Hepatocyte (in vitro differentiated cells): Measurements from ENCODE around the gene ATF3. TPM values are rescaled to one million over a fixed set of nuclear protein-coding genes. Genes with fewer than 3 reads are reported as not detected.

ENCODE experiments used
- DNase-seq: peaks from one replicate; pipeline ENCODE4 v3.0.0-alpha.2; 2016; ENCODE audit warnings: low spot score
- H2AFZ ChIP-seq: fragments of 200-600 bp; sonication (generic); 2 replicates; pipeline ENCODE4 v1.6.0; 2016; ENCODE audit warnings: antibody characterized with exemption, mild to moderate bottlenecking
- H3K27ac ChIP-seq: fragments of 200-600 bp; sonication (generic); 2 replicates; pipeline ENCODE4 v1.5.1; 2016; ENCODE audit warnings: mild to moderate bottlenecking
- H3K27me3 ChIP-seq: fragments of 200-600 bp; sonication (generic); 2 replicates; pipeline ENCODE4 v1.6.1; 2016
- H3K36me3 ChIP-seq: fragments of 200-600 bp; sonication (generic); replicated peaks from 2 replicates; pipeline ENCODE4 v1.5.1; 2016; ENCODE audit warnings: low read depth; ENCODE audit not compliant: insufficient read depth
- H3K4me1 ChIP-seq: fragments of 200-600 bp; sonication (generic); 2 replicates; pipeline ENCODE4 v1.5.1; 2016; ENCODE audit warnings: mild to moderate bottlenecking, moderate library complexity; ENCODE audit not compliant: insufficient read depth
- H3K4me2 ChIP-seq: fragments of 200-600 bp; sonication (generic); 2 replicates; pipeline ENCODE4 v1.6.0; 2016
- H3K4me3 ChIP-seq: fragments of 200-600 bp; sonication (generic); 2 replicates; pipeline ENCODE4 v1.5.1; 2016; ENCODE audit warnings: mild to moderate bottlenecking
- H3K79me2 ChIP-seq: fragments of 200-600 bp; sonication (generic); 2 replicates; pipeline ENCODE4 v1.6.0; 2017; ENCODE audit warnings: mild to moderate bottlenecking
- H3K9me2 ChIP-seq: fragments of 200-600 bp; sonication (generic); replicated peaks from 2 replicates; pipeline ENCODE4 v1.6.0; 2017; ENCODE audit warnings: mild to moderate bottlenecking; ENCODE audit not compliant: insufficient read depth
- H3K9me3 ChIP-seq: fragments of 200-600 bp; sonication (generic); 2 replicates; pipeline ENCODE4 v1.5.1; 2016; ENCODE audit warnings: low read depth, mild to moderate bottlenecking
- H4K20me1 ChIP-seq: fragments of 200-600 bp; sonication (generic); 2 replicates; pipeline ENCODE4 v1.6.0; 2016; ENCODE audit warnings: mild to moderate bottlenecking; ENCODE audit not compliant: insufficient read depth, poor library complexity, severe bottlenecking
- EZH2 ChIP-seq: fragments of 200-600 bp; sonication (generic); IDR thresholded peaks from 2 replicates; pipeline ENCODE4 v1.6.1; 2016; ENCODE audit warnings: antibody characterized with exemption, mild to moderate bottlenecking, borderline replicate concordance
- EZH2phosphoT487 ChIP-seq: fragments of 200-600 bp; sonication (generic); IDR thresholded peaks from one replicate; pipeline ENCODE4 v1.6.1; 2018; ENCODE audit warnings: antibody characterized with exemption, mild to moderate bottlenecking, low read depth, moderate library complexity; ENCODE audit not compliant: unreplicated experiment, severe bottlenecking
- WGBS: methylation state at CpG from one replicate; pipeline ENCODE4 v1.1.6; 2016; ENCODE audit warnings: low lambda C conversion rate; ENCODE audit errors: missing lambda C conversion rate; 5-methylcytosine and 5-hydroxymethylcytosine counted together
- polyA plus RNA-seq: library from polyadenylated mRNA; unstranded; fragments of >200 nt; fragmentation: Nextera tagmentation; extraction: Ambion mirVana; gene quantifications from 2 replicates; pipeline ENCODE4 v1.2.1, GENCODE V29; 2016
- total RNA-seq: library from RNA; depleted of rRNA; stranded (reverse); fragments of >200 nt; gene quantifications from 2 replicates; pipeline ENCODE4 v1.2.3, GENCODE V29; 2014
- TF ChIP-seq, protein P1 (sequence below): fragments of 200-600 bp; sonication (generic); IDR thresholded peaks from 2 replicates; pipeline ENCODE4 v1.5.1; 2016; ENCODE audit warnings: antibody characterized with exemption, mild to moderate bottlenecking; ENCODE audit not compliant: poor library complexity

ATF3 gene
- total and polyA plus RNA-seq, 2 experiments from 2014 or later, result 128 to 129 TPM

DNA sequence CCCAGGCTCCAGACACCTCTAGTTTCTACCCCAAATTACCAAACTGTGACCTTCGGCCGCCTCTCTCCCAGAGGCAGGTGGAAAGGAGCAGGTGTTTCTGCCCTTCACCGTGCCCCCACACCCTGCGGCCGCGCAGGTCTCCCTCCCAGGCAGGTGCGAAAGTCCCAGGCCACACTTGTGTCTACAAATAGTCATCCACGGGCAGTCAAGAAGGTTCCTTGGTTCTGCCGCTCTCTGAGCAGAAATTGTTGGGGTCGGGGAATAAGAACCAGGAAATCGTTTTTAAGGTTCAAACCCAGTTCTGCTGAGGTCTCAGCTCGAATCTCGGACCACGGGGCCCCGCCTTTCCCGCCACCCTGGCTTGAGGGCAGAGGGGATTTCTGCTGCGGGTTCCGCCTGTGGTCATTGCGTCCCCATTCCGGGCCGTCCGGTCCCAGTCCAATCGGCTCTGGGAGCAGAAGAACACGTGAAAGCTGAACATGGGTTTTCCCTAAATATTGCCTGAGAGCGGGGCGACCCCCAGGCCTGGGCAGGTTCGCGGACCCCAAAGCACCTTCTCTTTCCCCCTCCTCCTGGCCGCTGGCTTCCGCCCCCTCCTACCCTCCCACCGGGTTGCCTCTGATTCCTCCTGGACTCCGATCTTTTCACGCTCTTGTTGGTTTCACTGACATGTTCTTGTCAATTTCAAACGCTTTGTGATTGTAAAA lies 1.2 kb upstream of the ATF3 start:
- H3K27me3 ChIP-seq, result peaks cover 4% of the 10 kb centered on the region
- H3K36me3 ChIP-seq, result no peaks in the 10 kb centered on the region
- no peaks in the 10 kb centered on the region for H3K9me3 ChIP-seq
- peak overlapping the region; percentile 95 for H3K4me2 ChIP-seq
- peak; percentile 67 for TF ChIP-seq EZH2
- TF ChIP-seq, protein P1, sequence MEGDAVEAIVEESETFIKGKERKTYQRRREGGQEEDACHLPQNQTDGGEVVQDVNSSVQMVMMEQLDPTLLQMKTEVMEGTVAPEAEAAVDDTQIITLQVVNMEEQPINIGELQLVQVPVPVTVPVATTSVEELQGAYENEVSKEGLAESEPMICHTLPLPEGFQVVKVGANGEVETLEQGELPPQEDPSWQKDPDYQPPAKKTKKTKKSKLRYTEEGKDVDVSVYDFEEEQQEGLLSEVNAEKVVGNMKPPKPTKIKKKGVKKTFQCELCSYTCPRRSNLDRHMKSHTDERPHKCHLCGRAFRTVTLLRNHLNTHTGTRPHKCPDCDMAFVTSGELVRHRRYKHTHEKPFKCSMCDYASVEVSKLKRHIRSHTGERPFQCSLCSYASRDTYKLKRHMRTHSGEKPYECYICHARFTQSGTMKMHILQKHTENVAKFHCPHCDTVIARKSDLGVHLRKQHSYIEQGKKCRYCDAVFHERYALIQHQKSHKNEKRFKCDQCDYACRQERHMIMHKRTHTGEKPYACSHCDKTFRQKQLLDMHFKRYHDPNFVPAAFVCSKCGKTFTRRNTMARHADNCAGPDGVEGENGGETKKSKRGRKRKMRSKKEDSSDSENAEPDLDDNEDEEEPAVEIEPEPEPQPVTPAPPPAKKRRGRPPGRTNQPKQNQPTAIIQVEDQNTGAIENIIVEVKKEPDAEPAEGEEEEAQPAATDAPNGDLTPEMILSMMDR, result no peak
- peaks cover 24% of the 10 kb centered on the region for H3K79me2 ChIP-seq
- H4K20me1 ChIP-seq, result peaks cover 23% of the 10 kb centered on the region
- H3K4me1 ChIP-seq, result peaks cover 23% of the 10 kb centered on the region
- no peak for DNase-seq
- peak overlapping the region; percentile 96 for H3K27ac ChIP-seq
- 2% methylated on average over 29 of the region's 34 CpGs for WGBS
- peak overlapping the region; percentile 48 for H3K4me3 ChIP-seq
- H2AFZ ChIP-seq, result peak overlapping the region; percentile 11
- H3K9me2 ChIP-seq, result no peaks in the 10 kb centered on the region

DNA sequence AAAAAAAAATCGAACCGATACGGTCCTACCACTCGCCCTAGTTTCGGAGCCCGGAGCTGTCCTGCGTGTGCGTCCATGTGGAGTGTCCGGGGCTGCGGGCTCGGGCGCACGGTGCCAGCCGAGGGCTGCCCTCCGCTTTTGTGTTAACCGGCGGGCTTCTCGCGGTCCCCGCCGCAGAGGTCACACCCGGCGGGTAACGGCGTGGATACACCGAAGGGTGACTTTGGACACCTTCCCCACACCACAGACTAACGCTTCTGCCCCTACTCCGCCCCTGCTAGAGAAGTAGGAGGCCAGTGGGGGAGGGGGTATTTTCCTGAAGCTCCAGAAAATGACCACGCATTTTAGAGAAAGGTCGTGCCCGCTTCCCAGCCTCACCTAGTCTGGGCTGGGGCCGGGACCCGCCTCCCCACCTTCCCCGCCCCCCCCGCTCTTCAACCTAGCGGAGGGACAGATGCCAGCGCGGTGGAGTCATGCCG lies 609 bp upstream of the ATF3 start:
- Histone ChIP-seq H3K27me3 (peaks cover 1% of the 10 kb centered on the region), H3K27ac (peak overlapping the region; percentile 96), H3K4me2 (peak overlapping the region; percentile 95), H3K9me2 (no peaks in the 10 kb centered on the region), H3K4me3 (peak overlapping the region; percentile 48), H4K20me1 (peaks cover 23% of the 10 kb centered on the region), H2AFZ (peak overlapping the region; percentile 11), H3K9me3 (no peaks in the 10 kb centered on the region), H3K36me3 (no peaks in the 10 kb centered on the region), H3K79me2 (peaks cover 24% of the 10 kb centered on the region), H3K4me1 (peaks cover 23% of the 10 kb centered on the region)
- TF ChIP-seq, protein P1, result no peak
- TF ChIP-seq EZH2phosphoT487 (peak; percentile 14), EZH2 (no peak)
- WGBS, result under 1% methylated on average over 33 of the region's 39 CpGs
- DNase-seq, result no peak

DNA sequence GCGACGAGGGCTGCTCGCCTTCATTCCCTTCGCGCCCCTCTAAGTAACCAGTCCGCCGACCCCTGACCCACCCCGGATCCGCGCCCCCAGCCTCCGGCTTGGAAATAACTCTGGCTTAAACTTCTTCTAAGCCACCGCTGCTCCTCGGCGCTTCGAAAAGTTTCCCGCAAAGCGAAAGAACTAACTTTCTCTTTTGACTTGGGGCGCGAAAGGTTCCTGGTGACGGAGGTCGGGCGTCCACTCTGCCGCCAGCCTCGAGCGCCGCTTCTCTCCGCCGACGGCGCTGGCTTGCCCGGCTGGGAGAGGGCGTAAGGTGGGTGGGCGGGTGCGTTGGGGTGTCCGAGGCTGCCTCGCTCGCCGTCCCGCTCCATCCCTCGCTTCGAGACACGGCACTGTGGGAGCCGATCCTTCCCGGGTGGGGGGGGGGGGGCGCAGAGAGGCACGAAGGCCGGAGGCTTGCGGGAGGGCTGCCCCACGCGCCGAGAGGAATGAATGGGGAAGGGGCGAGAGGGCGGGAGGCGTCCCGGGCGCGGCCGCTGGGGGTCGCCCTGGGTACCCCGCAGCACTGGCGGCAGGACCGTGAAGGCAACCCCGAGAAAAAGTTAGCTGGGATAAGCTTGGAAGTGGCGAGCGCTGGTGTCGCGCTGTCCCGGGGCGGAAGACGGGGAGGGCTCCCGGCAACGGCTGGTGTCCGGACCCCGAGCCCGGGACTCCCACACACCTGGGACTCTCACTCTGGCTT lies 569 bp downstream of the ATF3 start:
- H3K9me2 ChIP-seq, result no peaks in the 10 kb centered on the region
- DNase-seq, result peak; percentile 73
- H3K9me3 ChIP-seq, result no peaks in the 10 kb centered on the region
- no peaks in the 10 kb centered on the region for H3K36me3 ChIP-seq
- H2AFZ ChIP-seq, result peak overlapping the region; percentile 51
- peak overlapping the region; percentile 91 for H3K4me3 ChIP-seq
- H4K20me1 ChIP-seq, result peaks cover 23% of the 10 kb centered on the region
- TF ChIP-seq EZH2phosphoT487, result no peak
- TF ChIP-seq, protein P1, result peak; percentile 66
- no peak for TF ChIP-seq EZH2
- 2% methylated on average over 48 of the region's 75 CpGs for WGBS
- H3K27me3 ChIP-seq, result no peaks in the 10 kb centered on the region
- H3K27ac ChIP-seq, result peak overlapping the region; percentile 99
- peaks cover 23% of the 10 kb centered on the region for H3K4me1 ChIP-seq
- H3K4me2 ChIP-seq, result peak overlapping the region; percentile 86
- H3K79me2 ChIP-seq, result peaks cover 35% of the 10 kb centered on the region
